Progenitor cell of endocrine pancreas (in vitro differentiated cells): ENCODE results near the gene MGAT5B. TPM values are rescaled to one million over a fixed set of nuclear protein-coding genes. Genes with fewer than 3 reads are reported as not detected.

Experiments used
- DNase-seq: peaks from one replicate; pipeline ENCODE4 v3.0.0; 2021; ENCODE audit warnings: low spot score; ENCODE audit not compliant: unreplicated experiment
- H3K27ac Mint-ChIP-seq: 2 replicates; pipeline ENCODE4 v1.8.0; 2021; ENCODE audit warnings: mild to moderate bottlenecking, moderate library complexity, mixed read lengths
- H3K27me3 Mint-ChIP-seq: 2 replicates; pipeline ENCODE4 v1.8.0; 2021; ENCODE audit warnings: mixed read lengths
- H3K36me3 Mint-ChIP-seq: 2 replicates; pipeline ENCODE4 v1.8.0; 2022; ENCODE audit warnings: mixed read lengths; ENCODE audit not compliant: insufficient read depth
- H3K4me1 Mint-ChIP-seq: 2 replicates; pipeline ENCODE4 v1.8.0; 2021; ENCODE audit warnings: low read depth, mixed read lengths
- H3K4me3 Mint-ChIP-seq: 2 replicates; pipeline ENCODE4 v1.8.0; 2021; ENCODE audit warnings: low read depth, mild to moderate bottlenecking, moderate library complexity, mixed read lengths
- H3K9me3 Mint-ChIP-seq: 2 replicates; pipeline ENCODE4 v1.8.0; 2021; ENCODE audit warnings: low read depth, mixed read lengths
- CTCF ChIP-seq: fragments of 200-600 bp; sonication (generic); IDR thresholded peaks from one replicate; pipeline ENCODE4 v1.5.0; 2021; ENCODE audit warnings: antibody characterized with exemption, mild to moderate bottlenecking; ENCODE audit not compliant: unreplicated experiment
- total RNA-seq: library from RNA; stranded (reverse); gene quantifications from 2 replicates; pipeline ENCODE4 v1.2.1, GENCODE V29; 2021

MGAT5B gene
- total RNA-seq, 1 donor from 2014 or later, result 2.8 TPM

- H3K27me3 Mint-ChIP-seq, result peaks cover 9% of the 10 kb centered on the region
- H3K27ac Mint-ChIP-seq, result no peak overlapping the region
- no peak for DNase-seq
- H3K9me3 Mint-ChIP-seq, result no peaks in the 10 kb centered on the region
- H3K4me1 Mint-ChIP-seq, result peaks cover 2% of the 10 kb centered on the region
- no peak overlapping the region for H3K4me3 Mint-ChIP-seq
- TF ChIP-seq CTCF, result no peak
- H3K36me3 Mint-ChIP-seq, result no peaks in the 10 kb centered on the region
These were observed 80.1 kb downstream of the MGAT5B start for GRCh38 chr17:76948301-76948700.

GRCh38 chr17:76948726-76949342 is 80.6 kb downstream of the MGAT5B start:
- H3K4me1 Mint-ChIP-seq, result peaks cover 2% of the 10 kb centered on the region
- peaks cover 14% of the 10 kb centered on the region for H3K27me3 Mint-ChIP-seq
- no peaks in the 10 kb centered on the region for H3K36me3 Mint-ChIP-seq
- no peak for TF ChIP-seq CTCF
- no peak overlapping the region for H3K27ac Mint-ChIP-seq
- H3K9me3 Mint-ChIP-seq, result no peaks in the 10 kb centered on the region
- DNase-seq, result no peak
- no peak overlapping the region for H3K4me3 Mint-ChIP-seq

GRCh38 chr17:76949913-76950695 is 81.9 kb downstream of the MGAT5B start:
- H3K27me3 Mint-ChIP-seq, result peaks cover 16% of the 10 kb centered on the region
- H3K4me3 Mint-ChIP-seq, result no peak overlapping the region
- H3K9me3 Mint-ChIP-seq, result no peaks in the 10 kb centered on the region
- no peaks in the 10 kb centered on the region for H3K36me3 Mint-ChIP-seq
- no peak for DNase-seq
- H3K27ac Mint-ChIP-seq, result no peak overlapping the region
- TF ChIP-seq CTCF, result no peak
- H3K4me1 Mint-ChIP-seq, result no peaks in the 10 kb centered on the region

GRCh38 chr17:76951375-76951905 is 83.2 kb downstream of the MGAT5B start:
- H3K27ac Mint-ChIP-seq, result no peak overlapping the region
- no peak overlapping the region for H3K4me3 Mint-ChIP-seq
- no peak for DNase-seq
- H3K36me3 Mint-ChIP-seq, result no peaks in the 10 kb centered on the region
- no peak for TF ChIP-seq CTCF
- H3K4me1 Mint-ChIP-seq, result no peaks in the 10 kb centered on the region
- H3K9me3 Mint-ChIP-seq, result no peaks in the 10 kb centered on the region
- peaks cover 17% of the 10 kb centered on the region for H3K27me3 Mint-ChIP-seq

GRCh38 chr17:76952402-76952801 is 84.2 kb downstream of the MGAT5B start:
- Mint-ChIP-seq H3K9me3 (no peaks in the 10 kb centered on the region), H3K27me3 (peaks cover 22% of the 10 kb centered on the region), H3K4me3 (no peak overlapping the region), H3K36me3 (no peaks in the 10 kb centered on the region), H3K27ac (no peak overlapping the region), H3K4me1 (no peaks in the 10 kb centered on the region)
- TF ChIP-seq CTCF, result no peak
- no peak for DNase-seq
